Measurements from ENCODE around the gene CLK3. TPM values are rescaled to one million over a fixed set of nuclear protein-coding genes. Genes with fewer than 3 reads are reported as not detected.

CLK3 gene
- total and polyA plus RNA-seq, 2 donors (not counting 3 experiments of a cell fraction or from before 2014, with no cell fraction given), result 75.5 to 121 TPM

GRCh38 chr15:74669627-74670026 is 54.0 kb downstream of the CLK3 start:
- CTCF ChIA-PET, result interaction anchor here (1.0 kb wide), 1 partner anchor 99 kb away, joined by 3 read pairs; no protein-coding TSS in a partner anchor
- H3K4me2 ChIP-seq (ENCODE audit: insufficient read depth, low read length), result no peak overlapping the region
- no peaks in the 10 kb centered on the region for H3K27me3 ChIP-seq (ENCODE audit: control insufficient read depth in 2 of 2, insufficient read depth in 2 of 2, low read length in 2 of 2)
- POLR2A ChIA-PET, result no interaction called here
- no TSS peak for BruUV-seq (replicated peaks)
- no peak overlapping the region for H3K27ac ChIP-seq (ENCODE audit: insufficient read depth, low read depth, low read length)
- dilution Hi-C loops (cut with MboI; ENCODE audit: extremely low pct_ligation_motif_present, low sequenced_read_pairs) (no loop called here), intact Hi-C loops (cut with micrococcal nuclease) (no loop called here)
- FAIRE-seq, result no peak
- peaks cover 6 to 8% of the 10 kb centered on the region in 2 experiments for H3K36me3 ChIP-seq (ENCODE audit: control insufficient read depth in 2 of 2, extremely low read depth in 1 of 2, insufficient read depth in 2 of 2, low read length in 2 of 2)
- no peaks in the 10 kb centered on the region for H4K20me1 ChIP-seq (replicated peaks; ENCODE audit: control insufficient read depth, extremely low read depth, insufficient read depth, low read length)
- peaks cover 9% of the 10 kb centered on the region for H3K4me1 ChIP-seq (ENCODE audit: control insufficient read depth, extremely low read depth, insufficient read depth, low read length)
- DNase-seq (ENCODE audit: low read depth, low spot score), result no peak
- no peaks in the 10 kb centered on the region for H3K9me1 ChIP-seq (replicated peaks; ENCODE audit: control insufficient read depth, extremely low read depth, insufficient read depth, low read length)
- no peak for TF ChIP-seq MYC (IDR thresholded peaks at IDR 0.05; ENCODE audit: low read depth, low read length)
- no peak for TF ChIP-seq MAX (IDR thresholded peaks at IDR 0.05; ENCODE audit: insufficient read depth, insufficient read length)
- no peak for TF ChIP-seq FOS (IDR thresholded peaks at IDR 0.05; ENCODE audit: borderline replicate concordance, insufficient read depth, low read length)
- no peak for TF ChIP-seq POLR2AphosphoS5 (IDR thresholded peaks at IDR 0.05; ENCODE audit: insufficient read depth, low read depth, low read length)
- no peak for TF ChIP-seq GATA2 (IDR thresholded peaks at IDR 0.05; ENCODE audit: insufficient read depth, insufficient read length, low read depth, low read length)
- no peak for TF ChIP-seq JUN (IDR thresholded peaks at IDR 0.05; ENCODE audit: borderline replicate concordance, insufficient read depth, insufficient read length, low read depth)
- no peak for TF ChIP-seq EZH2 (IDR thresholded peaks at IDR 0.05; ENCODE audit: borderline replicate concordance, low read depth, low read length, severe bottlenecking)
- no peak for TF ChIP-seq POLR2A (IDR thresholded peaks at IDR 0.05; ENCODE audit: low read depth, low read length)
- TF ChIP-seq, protein P1, sequence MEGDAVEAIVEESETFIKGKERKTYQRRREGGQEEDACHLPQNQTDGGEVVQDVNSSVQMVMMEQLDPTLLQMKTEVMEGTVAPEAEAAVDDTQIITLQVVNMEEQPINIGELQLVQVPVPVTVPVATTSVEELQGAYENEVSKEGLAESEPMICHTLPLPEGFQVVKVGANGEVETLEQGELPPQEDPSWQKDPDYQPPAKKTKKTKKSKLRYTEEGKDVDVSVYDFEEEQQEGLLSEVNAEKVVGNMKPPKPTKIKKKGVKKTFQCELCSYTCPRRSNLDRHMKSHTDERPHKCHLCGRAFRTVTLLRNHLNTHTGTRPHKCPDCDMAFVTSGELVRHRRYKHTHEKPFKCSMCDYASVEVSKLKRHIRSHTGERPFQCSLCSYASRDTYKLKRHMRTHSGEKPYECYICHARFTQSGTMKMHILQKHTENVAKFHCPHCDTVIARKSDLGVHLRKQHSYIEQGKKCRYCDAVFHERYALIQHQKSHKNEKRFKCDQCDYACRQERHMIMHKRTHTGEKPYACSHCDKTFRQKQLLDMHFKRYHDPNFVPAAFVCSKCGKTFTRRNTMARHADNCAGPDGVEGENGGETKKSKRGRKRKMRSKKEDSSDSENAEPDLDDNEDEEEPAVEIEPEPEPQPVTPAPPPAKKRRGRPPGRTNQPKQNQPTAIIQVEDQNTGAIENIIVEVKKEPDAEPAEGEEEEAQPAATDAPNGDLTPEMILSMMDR (IDR thresholded peaks at IDR 0.05; ENCODE audit: extremely low read depth in 1 of 2, insufficient read depth in 1 of 2, low read depth in 1 of 2, low read length in 2 of 2), result no peak
- no peaks in the 10 kb centered on the region for H3K9me3 ChIP-seq (replicated peaks; ENCODE audit: control insufficient read depth, insufficient read depth, low read length)
- no peak overlapping the region for H2AFZ ChIP-seq (ENCODE audit: low read depth, low read length)
- peaks cover 16% of the 10 kb centered on the region for H3K79me2 ChIP-seq (ENCODE audit: control insufficient read depth, insufficient read depth, low read length)
- no peak overlapping the region for H3K9ac ChIP-seq (replicated peaks; ENCODE audit: extremely low read depth, insufficient read depth, low read length)
- no peak overlapping the region for H3K4me3 ChIP-seq (replicated peaks in 1 of 3; ENCODE audit: insufficient read depth in 1 of 3, low read depth in 1 of 3, low read length in 3 of 3)

All from endothelial cell of umbilical vein (primary cell).